GM23338 (cell line): ENCODE results near the gene FZD4. TPM values are rescaled to one million over a fixed set of nuclear protein-coding genes. Genes with fewer than 3 reads are reported as not detected.

Source experiments
- ATAC-seq: fragments of 200-7000 bp; cut with Tn5 transposase; 3 replicates; pipeline ENCODE4 v1.9.1; 2020
- DNase-seq: peaks from one replicate; pipeline ENCODE4 v3.0.0-alpha.2; 2015; ENCODE audit warnings: low spot score
- H2AFZ ChIP-seq: fragments of 200-600 bp; sonication (generic); 2 replicates; pipeline ENCODE4 v1.8.0; 2016; ENCODE audit warnings: antibody characterized with exemption, mild to moderate bottlenecking, moderate library complexity
- H3F3A ChIP-seq: fragments of 200-600 bp; sonication (generic); replicated peaks from 2 replicates; pipeline ENCODE4 v1.8.0; 2017; ENCODE audit warnings: antibody characterized with exemption, mixed run types, low read depth
- H3K27ac ChIP-seq: fragments of 200-600 bp; sonication (generic); 2 replicates; pipeline ENCODE4 v1.6.1; 2016; ENCODE audit warnings: low read depth
- H3K27me3 ChIP-seq: fragments of 200-600 bp; sonication (generic); 2 replicates; pipeline ENCODE4 v1.8.0; 2016; ENCODE audit warnings: mild to moderate bottlenecking, mixed run types, moderate library complexity; ENCODE audit not compliant: insufficient read depth
- H3K36me3 ChIP-seq: fragments of 200-600 bp; sonication (generic); 2 replicates; pipeline ENCODE4 v1.8.0; 2016; ENCODE audit warnings: mild to moderate bottlenecking; ENCODE audit not compliant: insufficient read depth
- H3K4me1 ChIP-seq: fragments of 200-600 bp; sonication (generic); 2 replicates; pipeline ENCODE4 v1.8.0; 2016; ENCODE audit warnings: mild to moderate bottlenecking, moderate library complexity; ENCODE audit not compliant: insufficient read depth
- H3K4me2 ChIP-seq: fragments of 200-600 bp; sonication (generic); 2 replicates; pipeline ENCODE4 v1.7.1; 2017; ENCODE audit warnings: mixed run types
- H3K4me3 ChIP-seq: fragments of 200-600 bp; sonication (generic); 2 replicates; pipeline ENCODE4 v1.6.1; 2016; ENCODE audit warnings: mixed run types
- H3K79me2 ChIP-seq: fragments of 200-600 bp; sonication (generic); replicated peaks from 2 replicates; pipeline ENCODE4 v1.8.0; 2017; ENCODE audit warnings: mild to moderate bottlenecking; ENCODE audit not compliant: insufficient read depth
- H3K9me2 ChIP-seq: fragments of 200-600 bp; sonication (generic); 2 replicates; pipeline ENCODE4 v1.8.0; 2017; ENCODE audit not compliant: insufficient read depth
- H4K20me1 ChIP-seq: fragments of 200-600 bp; sonication (generic); replicated peaks from 2 replicates; pipeline ENCODE4 v1.8.0; 2017; ENCODE audit warnings: mild to moderate bottlenecking; ENCODE audit not compliant: insufficient read depth
- H3K27ac Mint-ChIP-seq: 2 replicates; pipeline ENCODE4 v1.8.0; 2020; ENCODE audit warnings: inconsistent platforms, mild to moderate bottlenecking, moderate library complexity, mixed read lengths
- H3K27me3 Mint-ChIP-seq: 3 replicates; pipeline ENCODE4 v1.8.0; 2022; ENCODE audit warnings: low read depth, mild to moderate bottlenecking, moderate library complexity, mixed read lengths, inconsistent platforms; ENCODE audit not compliant: insufficient read depth, poor library complexity
- H3K36me3 Mint-ChIP-seq: 3 replicates; pipeline ENCODE4 v1.8.0; 2021; ENCODE audit warnings: low read depth, mild to moderate bottlenecking, inconsistent platforms, moderate library complexity, mixed read lengths
- H3K4me1 Mint-ChIP-seq: 3 replicates; pipeline ENCODE4 v1.8.0; 2020; ENCODE audit warnings: mild to moderate bottlenecking, inconsistent platforms, mixed read lengths
- H3K4me3 Mint-ChIP-seq: 3 replicates; pipeline ENCODE4 v1.8.0; 2021; ENCODE audit warnings: moderate library complexity, mild to moderate bottlenecking, inconsistent platforms, mixed read lengths
- H3K9me3 Mint-ChIP-seq: 3 replicates; pipeline ENCODE4 v1.8.0; 2020; ENCODE audit warnings: moderate library complexity, mild to moderate bottlenecking, inconsistent platforms, mixed read lengths
- CREB1 ChIP-seq: fragments of 250-450 bp; sonication (Bioruptor Pico); IDR thresholded peaks from 2 replicates; pipeline ENCODE4 v1.5.0; 2020; ENCODE audit warnings: low read depth, mild to moderate bottlenecking, moderate library complexity
- CTCF ChIP-seq, 2 experiments: fragments of 200-600 bp in 1 of 2; sonication (generic) in 1 of 2; conservative IDR thresholded peaks; 2 replicates each; pipeline versions ENCODE4 v1.5.1 to v1.6.1; 2016 to 2017; ENCODE audit warnings: antibody characterized with exemption in 2 of 2, low read depth in 2 of 2, mild to moderate bottlenecking in 2 of 2, moderate library complexity in 1 of 2
- EZH2 ChIP-seq: fragments of 200-600 bp; sonication (generic); IDR thresholded peaks from one replicate; pipeline ENCODE4 v1.8.0; 2017; ENCODE audit warnings: antibody characterized with exemption, mild to moderate bottlenecking, low read depth; ENCODE audit not compliant: unreplicated experiment
- EZH2phosphoT487 ChIP-seq: fragments of 200-600 bp; sonication (generic); IDR thresholded peaks from one replicate; pipeline ENCODE4 v1.8.1; 2018; ENCODE audit warnings: antibody characterized with exemption; ENCODE audit not compliant: unreplicated experiment
- JUNB ChIP-seq: IDR thresholded peaks from one replicate; pipeline ENCODE4 v1.6.1; 2016; ENCODE audit warnings: antibody characterized with exemption; ENCODE audit not compliant: unreplicated experiment
- NANOG ChIP-seq: IDR thresholded peaks from 2 replicates; pipeline ENCODE4 v1.6.1; 2016; ENCODE audit warnings: antibody characterized with exemption, borderline replicate concordance
- POLR2AphosphoS5 ChIP-seq: IDR thresholded peaks from 2 replicates; pipeline ENCODE4 v1.6.1; 2016; ENCODE audit warnings: antibody characterized with exemption, low read depth
- STAT1 ChIP-seq: IDR thresholded peaks from one replicate; pipeline ENCODE4 v1.6.1; 2016; ENCODE audit warnings: antibody characterized with exemption; ENCODE audit not compliant: unreplicated experiment
- ZNF114 ChIP-seq: fragments of 250-450 bp; sonication (Bioruptor Pico); IDR thresholded peaks from 2 replicates; pipeline ENCODE4 v1.5.0; 2020; ENCODE audit warnings: mild to moderate bottlenecking, moderate library complexity
- ZNF331 ChIP-seq: fragments of 250-450 bp; sonication (Bioruptor Pico); IDR thresholded peaks from 2 replicates; pipeline ENCODE4 v1.5.0; 2020; ENCODE audit warnings: low read depth, mild to moderate bottlenecking, moderate library complexity
- ZNF462 ChIP-seq: fragments of 250-450 bp; sonication (Bioruptor Pico); IDR thresholded peaks from 2 replicates; pipeline ENCODE4 v1.5.0; 2020; ENCODE audit warnings: mild to moderate bottlenecking, moderate library complexity
- polyA plus RNA-seq: library from polyadenylated mRNA; unstranded; fragments of >200 nt; fragmentation: Nextera tagmentation; extraction: Ambion mirVana; gene quantifications from 2 replicates; pipeline ENCODE4 v1.2.1, GENCODE V29; 2016
- total RNA-seq: library from RNA; depleted of rRNA; stranded (reverse); fragments of >200 nt; shearing (Covaris generic); gene quantifications from 2 replicates; pipeline ENCODE4 v1.2.3, GENCODE V29; 2014
- TF ChIP-seq, protein P1 (sequence below): IDR thresholded peaks from 2 replicates; pipeline ENCODE4 v1.6.1; 2016; ENCODE audit warnings: antibody characterized with exemption
- TF ChIP-seq, protein P2 (sequence below): IDR thresholded peaks from one replicate; pipeline ENCODE4 v1.6.1; 2018; ENCODE audit warnings: antibody characterized with exemption; ENCODE audit not compliant: unreplicated experiment

Gene FZD4
- total and polyA plus RNA-seq, 2 experiments from 2014 or later: 1.4 to 8.9 TPM

DNA sequence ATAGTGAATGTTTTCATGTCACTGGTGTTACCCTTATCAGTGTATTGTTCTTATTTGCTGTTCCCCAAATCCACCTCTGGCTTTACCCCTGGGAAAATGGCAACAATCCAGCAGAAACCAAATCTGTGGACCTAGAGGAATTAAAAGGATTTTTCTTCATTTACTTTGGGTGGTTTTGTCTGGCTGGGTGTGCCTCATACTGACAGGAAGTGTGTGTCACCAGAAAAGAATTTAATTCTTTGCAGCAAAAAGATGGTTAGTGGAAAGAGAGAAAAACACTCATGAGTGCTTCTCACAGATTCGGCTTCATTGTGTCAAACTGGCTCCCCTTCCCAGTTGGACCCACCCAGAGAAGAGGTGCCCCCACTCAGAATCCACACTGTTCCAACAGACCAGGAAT is 38.9 kb downstream of the FZD4 start:
- H3K4me1 Mint-ChIP-seq: peaks cover 7% of the 10 kb centered on the region
- ATAC-seq (no peak), DNase-seq (no peak)
- peaks cover 7% of the 10 kb centered on the region for H3K4me1 ChIP-seq
- no peaks in the 10 kb centered on the region for H3K36me3 Mint-ChIP-seq
- H3K79me2 ChIP-seq: no peaks in the 10 kb centered on the region
- H3K4me2 ChIP-seq: no peak overlapping the region
- H3F3A ChIP-seq: no peaks in the 10 kb centered on the region
- peaks cover 4% of the 10 kb centered on the region for H3K27me3 Mint-ChIP-seq
- no peaks in the 10 kb centered on the region for H3K27me3 ChIP-seq
- no peaks in the 10 kb centered on the region; the same call in 1 of the 3 replicates for H3K9me3 Mint-ChIP-seq
- H3K9me2 ChIP-seq: no peaks in the 10 kb centered on the region
- H2AFZ ChIP-seq: no peak overlapping the region
- no peaks in the 10 kb centered on the region for H4K20me1 ChIP-seq
- H3K27ac ChIP-seq: no peak overlapping the region
- no peaks in the 10 kb centered on the region for H3K36me3 ChIP-seq
- TF ChIP-seq CREB1 (CRISPR knock-in tag) (no peak), JUNB (no peak), ZNF114 (no peak), POLR2AphosphoS5 (no peak), EZH2 (no peak), NANOG (no peak), CTCF (conservative IDR thresholded peaks at IDR 0.05; ENCODE audit: low read depth in 2 of 2) (no peak), ZNF331 (CRISPR knock-in tag) (no peak), STAT1 (no peak), EZH2phosphoT487 (no peak), ZNF462 (CRISPR knock-in tag) (no peak)
- TF ChIP-seq, protein P1, sequence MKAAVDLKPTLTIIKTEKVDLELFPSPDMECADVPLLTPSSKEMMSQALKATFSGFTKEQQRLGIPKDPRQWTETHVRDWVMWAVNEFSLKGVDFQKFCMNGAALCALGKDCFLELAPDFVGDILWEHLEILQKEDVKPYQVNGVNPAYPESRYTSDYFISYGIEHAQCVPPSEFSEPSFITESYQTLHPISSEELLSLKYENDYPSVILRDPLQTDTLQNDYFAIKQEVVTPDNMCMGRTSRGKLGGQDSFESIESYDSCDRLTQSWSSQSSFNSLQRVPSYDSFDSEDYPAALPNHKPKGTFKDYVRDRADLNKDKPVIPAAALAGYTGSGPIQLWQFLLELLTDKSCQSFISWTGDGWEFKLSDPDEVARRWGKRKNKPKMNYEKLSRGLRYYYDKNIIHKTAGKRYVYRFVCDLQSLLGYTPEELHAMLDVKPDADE: no peak
- TF ChIP-seq, protein P2, sequence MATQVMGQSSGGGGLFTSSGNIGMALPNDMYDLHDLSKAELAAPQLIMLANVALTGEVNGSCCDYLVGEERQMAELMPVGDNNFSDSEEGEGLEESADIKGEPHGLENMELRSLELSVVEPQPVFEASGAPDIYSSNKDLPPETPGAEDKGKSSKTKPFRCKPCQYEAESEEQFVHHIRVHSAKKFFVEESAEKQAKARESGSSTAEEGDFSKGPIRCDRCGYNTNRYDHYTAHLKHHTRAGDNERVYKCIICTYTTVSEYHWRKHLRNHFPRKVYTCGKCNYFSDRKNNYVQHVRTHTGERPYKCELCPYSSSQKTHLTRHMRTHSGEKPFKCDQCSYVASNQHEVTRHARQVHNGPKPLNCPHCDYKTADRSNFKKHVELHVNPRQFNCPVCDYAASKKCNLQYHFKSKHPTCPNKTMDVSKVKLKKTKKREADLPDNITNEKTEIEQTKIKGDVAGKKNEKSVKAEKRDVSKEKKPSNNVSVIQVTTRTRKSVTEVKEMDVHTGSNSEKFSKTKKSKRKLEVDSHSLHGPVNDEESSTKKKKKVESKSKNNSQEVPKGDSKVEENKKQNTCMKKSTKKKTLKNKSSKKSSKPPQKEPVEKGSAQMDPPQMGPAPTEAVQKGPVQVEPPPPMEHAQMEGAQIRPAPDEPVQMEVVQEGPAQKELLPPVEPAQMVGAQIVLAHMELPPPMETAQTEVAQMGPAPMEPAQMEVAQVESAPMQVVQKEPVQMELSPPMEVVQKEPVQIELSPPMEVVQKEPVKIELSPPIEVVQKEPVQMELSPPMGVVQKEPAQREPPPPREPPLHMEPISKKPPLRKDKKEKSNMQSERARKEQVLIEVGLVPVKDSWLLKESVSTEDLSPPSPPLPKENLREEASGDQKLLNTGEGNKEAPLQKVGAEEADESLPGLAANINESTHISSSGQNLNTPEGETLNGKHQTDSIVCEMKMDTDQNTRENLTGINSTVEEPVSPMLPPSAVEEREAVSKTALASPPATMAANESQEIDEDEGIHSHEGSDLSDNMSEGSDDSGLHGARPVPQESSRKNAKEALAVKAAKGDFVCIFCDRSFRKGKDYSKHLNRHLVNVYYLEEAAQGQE: no peak
- H3K4me3 Mint-ChIP-seq: no peak overlapping the region
- H3K27ac Mint-ChIP-seq: no peak overlapping the region
- no peak overlapping the region for H3K4me3 ChIP-seq
